Fibroblast of villous mesenchyme (primary cell): ENCODE measurements around the gene HRH1. TPM values are rescaled to one million over a fixed set of nuclear protein-coding genes. Genes with fewer than 3 reads are reported as not detected.

Experiments used
- DNase-seq: peaks from one replicate; pipeline ENCODE4 v3.0.0-alpha.2; 2010; ENCODE audit warnings: low read depth
- H3K4me3 ChIP-seq: 2 replicates; pipeline ENCODE4 v1.5.1; 2011; ENCODE audit warnings: low read depth, mild to moderate bottlenecking, low read length
- CTCF ChIP-seq: IDR thresholded peaks from 2 replicates; pipeline ENCODE4 v1.5.1; 2012; ENCODE audit warnings: low read depth, mild to moderate bottlenecking, low read length; ENCODE audit not compliant: insufficient read depth
- total RNA-seq: library from RNA; depleted of rRNA; stranded (reverse); fragments of >200 nt; gene quantifications from 2 replicates; pipeline ENCODE4 v1.2.3, GENCODE V29; 2012

Gene HRH1
- total RNA-seq, 1 donor, result 26.8 TPM

GRCh38 chr3:11245276-11245675 lies 91.0 kb downstream of the HRH1 start:
- TF ChIP-seq CTCF, result no peak
- no peak overlapping the region for H3K4me3 ChIP-seq
- DNase-seq, result no peak

- no peak for DNase-seq
- no peak overlapping the region for H3K4me3 ChIP-seq
- TF ChIP-seq CTCF, result no peak
Measured at GRCh38 chr3:11245827-11246662, 91.8 kb downstream of the HRH1 start.

GRCh38 chr3:11246663-11246970 lies 92.3 kb downstream of the HRH1 start:
- DNase-seq, result no peak
- TF ChIP-seq CTCF, result no peak
- no peak overlapping the region for H3K4me3 ChIP-seq

- H3K4me3 ChIP-seq, result no peak overlapping the region
- no peak for DNase-seq
- TF ChIP-seq CTCF, result no peak
Measured at GRCh38 chr3:11247362-11247761, 93.1 kb downstream of the HRH1 start.

- peak; percentile 35 for DNase-seq
- H3K4me3 ChIP-seq, result no peak overlapping the region
- TF ChIP-seq CTCF, result no peak
Measured at GRCh38 chr3:11248596-11248995, 94.3 kb downstream of the HRH1 start.

- DNase-seq, result no peak
- no peak for TF ChIP-seq CTCF
- no peak overlapping the region for H3K4me3 ChIP-seq
Measured at GRCh38 chr3:11250902-11251806, 96.9 kb downstream of the HRH1 start.
